Mesenchymal stem cell (in vitro differentiated cells and primary cell): ENCODE data around the gene RASGEF1C.

Source experiments
- DNase-seq: peaks from one replicate; pipeline ENCODE4 v3.0.0-alpha.2; 2013
- H2AFZ ChIP-seq: one replicate; pipeline ENCODE4 v1.6.1; 2013; ENCODE audit warnings: low read depth, mild to moderate bottlenecking, control low read depth, inconsistent platforms, low read length, moderate library complexity
- H2AK5ac ChIP-seq: 2 replicates; pipeline ENCODE4 v1.6.1; 2013; ENCODE audit warnings: low read length, moderate library complexity, mild to moderate bottlenecking, inconsistent platforms; ENCODE audit not compliant: severe bottlenecking
- H2BK120ac ChIP-seq: one replicate; pipeline ENCODE4 v1.6.1; 2013; ENCODE audit warnings: low read depth, mild to moderate bottlenecking, inconsistent platforms, low read length, moderate library complexity
- H2BK12ac ChIP-seq, 2 experiments: one replicate each; pipeline ENCODE4 v1.6.1; 2013; ENCODE audit warnings: inconsistent platforms in 2 of 2, low read length in 2 of 2, mild to moderate bottlenecking in 2 of 2, moderate library complexity in 2 of 2, control low read depth in 1 of 2
- H2BK15ac ChIP-seq: one replicate; pipeline ENCODE4 v1.6.1; 2013; ENCODE audit warnings: mild to moderate bottlenecking, low read depth, inconsistent platforms; ENCODE audit not compliant: poor library complexity, severe bottlenecking
- H2BK5ac ChIP-seq: 2 replicates; pipeline ENCODE4 v1.6.1; 2013; ENCODE audit warnings: low read depth, mild to moderate bottlenecking, low read length, control low read depth, inconsistent platforms; ENCODE audit not compliant: poor library complexity, severe bottlenecking
- H3K14ac ChIP-seq, 2 experiments: one replicate each; pipeline ENCODE4 v1.6.1; 2013; ENCODE audit warnings: inconsistent platforms in 2 of 2, low read length in 2 of 2, control low read depth in 1 of 2, mild to moderate bottlenecking in 1 of 2, moderate library complexity in 1 of 2
- H3K18ac ChIP-seq, 2 experiments: one replicate each; pipeline ENCODE4 v1.6.1; 2013; ENCODE audit warnings: inconsistent platforms in 2 of 2, low read length in 2 of 2, control low read depth in 1 of 2, low read depth in 1 of 2, mild to moderate bottlenecking in 1 of 2
- H3K23ac ChIP-seq, 2 experiments: one replicate each; pipeline ENCODE4 v1.6.1; 2013; ENCODE audit warnings: inconsistent platforms in 2 of 2, low read length in 2 of 2, mild to moderate bottlenecking in 2 of 2, moderate library complexity in 2 of 2, control low read depth in 1 of 2
- H3K27ac ChIP-seq: 2 replicates; pipeline ENCODE4 v1.5.1; 2013; ENCODE audit warnings: mild to moderate bottlenecking, moderate library complexity, low read length, control low read depth, inconsistent platforms; ENCODE audit not compliant: poor library complexity, severe bottlenecking
- H3K27me3 ChIP-seq, 2 experiments: 2 replicates each; pipeline versions ENCODE4 v1.6.1 to v1.7.0; 2013; ENCODE audit warnings: low read length in 2 of 2, mild to moderate bottlenecking in 2 of 2, moderate library complexity in 2 of 2, control low read depth in 1 of 2, inconsistent platforms in 1 of 2; ENCODE audit not compliant: control insufficient read depth in 1 of 2, insufficient read depth in 1 of 2
- H3K36me3 ChIP-seq, 2 experiments: 2 replicates each; pipeline versions ENCODE4 v1.6.1 to v1.7.0; 2013; ENCODE audit warnings: low read length in 2 of 2, control low read depth in 1 of 2, inconsistent platforms in 1 of 2, low read depth in 1 of 2, mild to moderate bottlenecking in 1 of 2; ENCODE audit not compliant: insufficient read depth in 2 of 2, control insufficient read depth in 1 of 2
- H3K4ac ChIP-seq, 2 experiments: one replicate each; pipeline ENCODE4 v1.6.1; 2013; ENCODE audit warnings: inconsistent platforms in 2 of 2, low read length in 2 of 2, mild to moderate bottlenecking in 2 of 2, moderate library complexity in 2 of 2, control low read depth in 1 of 2, low read depth in 1 of 2
- H3K4me1 ChIP-seq: 2 replicates; pipeline ENCODE4 v1.6.1; 2013; ENCODE audit warnings: low read depth, low read length, control low read depth; ENCODE audit not compliant: control insufficient read depth, insufficient read depth
- H3K4me2 ChIP-seq: 2 replicates; pipeline ENCODE4 v1.6.1; 2013; ENCODE audit warnings: low read length, mild to moderate bottlenecking, inconsistent platforms; ENCODE audit not compliant: poor library complexity, severe bottlenecking
- H3K4me3 ChIP-seq, 2 experiments: 2 replicates each; pipeline versions ENCODE4 v1.5.1 to v1.7.0; 2013; ENCODE audit warnings: low read length in 2 of 2, mild to moderate bottlenecking in 2 of 2, control low read depth in 1 of 2, low read depth in 1 of 2; ENCODE audit not compliant: insufficient read depth in 1 of 2
- H3K79me1 ChIP-seq: replicated peaks from 2 replicates; pipeline ENCODE4 v1.6.1; 2013; ENCODE audit warnings: mild to moderate bottlenecking, control low read depth, low read length, inconsistent platforms; ENCODE audit not compliant: poor library complexity, severe bottlenecking
- H3K9ac ChIP-seq: 2 replicates; pipeline ENCODE4 v1.7.0; 2013; ENCODE audit warnings: mild to moderate bottlenecking, low read length, moderate library complexity
- H3K9me3 ChIP-seq: 2 replicates; pipeline ENCODE4 v1.7.0; 2013; ENCODE audit warnings: mild to moderate bottlenecking, low read length; ENCODE audit not compliant: control insufficient read depth
- H4K8ac ChIP-seq: one replicate; pipeline ENCODE4 v1.6.1; 2013; ENCODE audit warnings: inconsistent platforms, mild to moderate bottlenecking, low read length, moderate library complexity
- H4K91ac ChIP-seq: one replicate; pipeline ENCODE4 v1.6.1; 2013; ENCODE audit warnings: mild to moderate bottlenecking, low read length, inconsistent platforms
- WGBS: methylation state at CpG from one replicate; pipeline ENCODE4 v1.1.7; 2013; ENCODE audit warnings: mixed read lengths; 5-methylcytosine and 5-hydroxymethylcytosine counted together

The RASGEF1C gene

DNA sequence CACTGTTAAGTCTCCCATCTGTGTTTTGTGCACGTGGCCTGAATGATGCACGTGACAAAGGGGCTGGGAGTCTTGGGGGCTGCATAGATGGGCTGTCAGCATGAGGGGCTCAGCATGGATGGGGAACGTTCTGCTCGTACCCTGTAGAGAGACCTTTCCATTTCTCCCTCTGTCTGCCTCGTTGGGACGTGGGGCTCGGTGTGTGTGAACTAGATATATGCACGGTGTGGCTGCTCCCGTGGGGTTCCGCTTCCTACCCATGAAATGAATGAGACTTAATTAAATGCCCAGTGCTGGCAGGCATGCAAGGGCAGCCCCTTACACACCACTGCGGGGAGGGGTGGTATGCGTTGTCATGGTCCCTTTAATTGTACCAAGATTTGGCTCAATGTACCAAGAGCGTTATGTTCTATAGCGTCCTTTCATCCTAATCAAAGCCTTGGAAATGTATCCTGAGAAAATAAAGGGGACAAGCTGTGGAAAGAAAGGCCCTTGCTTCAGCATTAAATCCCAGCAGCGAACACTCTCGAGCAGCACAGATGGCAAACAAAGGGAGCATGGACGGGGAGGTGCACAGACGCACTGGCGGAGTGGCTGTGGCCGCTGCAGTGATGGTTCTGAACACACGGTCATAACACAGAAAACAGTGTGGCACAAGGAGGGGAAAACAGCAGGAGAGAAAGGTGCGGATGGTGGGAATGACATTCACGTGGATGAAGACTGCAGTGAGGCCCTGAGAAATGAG is 66.8 kb downstream of the RASGEF1C start:
- Histone ChIP-seq H4K91ac (no peak overlapping the region), H2AK5ac (no peak overlapping the region), H2BK5ac (no peak overlapping the region), H3K4me2 (no peak overlapping the region), H4K8ac (no peak overlapping the region), H3K4me3 (no peak overlapping the region), H3K79me1 (no peaks in the 10 kb centered on the region), H3K27me3 (peaks cover 29 to 51% of the 10 kb centered on the region in 2 experiments), H2BK120ac (no peak overlapping the region), H3K9ac (no peak overlapping the region), H3K9me3 (peaks cover 18% of the 10 kb centered on the region), H3K4me1 (peaks cover 2% of the 10 kb centered on the region), H3K4ac (no peak overlapping the region), H2BK15ac (no peak overlapping the region), H2BK12ac (no peak overlapping the region), H3K27ac (no peak overlapping the region), H3K23ac (no peak overlapping the region), H3K18ac (no peak overlapping the region), H2AFZ (no peak overlapping the region), H3K14ac (no peak overlapping the region), H3K36me3 (no peaks in the 10 kb centered on the region)
- WGBS: 82% methylated on average over 23 of the region's 23 CpGs
- DNase-seq: no peak

DNA sequence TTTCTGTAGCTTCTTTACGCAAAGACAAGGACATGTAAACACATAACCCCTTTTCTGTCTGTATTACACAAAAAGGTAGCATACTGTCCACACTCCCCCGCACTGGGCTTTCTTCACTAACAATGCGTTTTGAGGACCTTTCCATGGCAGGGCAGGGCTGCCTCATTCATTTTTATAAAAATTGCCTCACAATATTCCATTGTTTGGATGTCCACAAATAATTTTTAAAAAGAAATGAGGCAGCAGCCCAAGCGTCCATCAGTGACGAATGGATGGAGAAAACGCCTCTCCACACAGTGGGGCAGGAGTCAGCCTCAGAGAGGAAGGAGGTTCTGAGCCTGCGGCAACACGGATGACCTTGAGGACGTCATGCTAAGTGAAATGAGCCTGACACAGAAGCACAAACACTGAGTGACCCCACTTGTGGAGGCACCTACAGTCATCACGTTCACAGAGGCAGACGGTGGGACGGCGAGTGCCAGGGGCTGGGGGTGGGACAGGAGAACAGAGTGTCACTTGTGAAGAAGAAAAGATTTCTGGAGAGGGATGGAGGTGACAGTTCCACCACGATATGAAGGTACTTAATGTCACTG is 67.8 kb downstream of the RASGEF1C start:
- H3K4me2 ChIP-seq: no peak overlapping the region
- H2BK5ac ChIP-seq: no peak overlapping the region
- 80% methylated on average over 13 of the region's 14 CpGs for WGBS
- H3K27me3 ChIP-seq: peaks cover 29 to 54% of the 10 kb centered on the region in 2 experiments
- H3K14ac ChIP-seq: no peak overlapping the region
- no peak overlapping the region for H2BK15ac ChIP-seq
- no peaks in the 10 kb centered on the region for H3K79me1 ChIP-seq
- H2BK12ac ChIP-seq: no peak overlapping the region
- no peak overlapping the region for H3K23ac ChIP-seq
- H3K4me3 ChIP-seq: no peak overlapping the region
- H2AFZ ChIP-seq: no peak overlapping the region
- H3K4me1 ChIP-seq: peaks cover 2% of the 10 kb centered on the region
- no peaks in the 10 kb centered on the region for H3K36me3 ChIP-seq
- H3K9ac ChIP-seq: no peak overlapping the region
- H3K4ac ChIP-seq: no peak overlapping the region
- H3K9me3 ChIP-seq: peaks cover 9% of the 10 kb centered on the region
- H2AK5ac ChIP-seq: no peak overlapping the region
- no peak overlapping the region for H2BK120ac ChIP-seq
- H3K18ac ChIP-seq: no peak overlapping the region
- no peak overlapping the region for H3K27ac ChIP-seq
- H4K8ac ChIP-seq: no peak overlapping the region
- no peak for DNase-seq
- H4K91ac ChIP-seq: no peak overlapping the region

DNA sequence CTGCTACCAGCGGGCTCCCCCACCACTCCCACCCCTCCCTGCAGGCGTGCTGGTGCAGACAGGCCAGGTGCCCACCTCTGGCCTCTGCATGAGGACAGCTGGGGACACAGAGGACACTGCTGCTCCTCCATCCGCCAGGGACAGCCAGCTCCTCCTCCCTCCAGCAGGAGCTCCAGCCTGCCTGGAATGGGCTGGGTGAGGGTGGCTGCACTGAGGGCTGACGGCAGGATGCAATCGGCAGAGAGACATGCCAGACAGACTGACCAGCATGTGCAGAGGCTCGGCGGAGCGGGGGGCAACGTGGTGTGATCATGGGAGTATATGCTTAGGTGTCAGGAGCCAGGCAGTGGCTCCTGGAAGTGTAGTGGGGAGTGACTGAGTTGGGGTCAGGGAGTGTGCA is 68.4 kb downstream of the RASGEF1C start:
- H3K27me3 ChIP-seq: peaks cover 29 to 54% of the 10 kb centered on the region in 2 experiments
- H2BK5ac ChIP-seq: no peak overlapping the region
- H3K4me3 ChIP-seq: no peak overlapping the region
- no peak overlapping the region for H2BK15ac ChIP-seq
- H2BK12ac ChIP-seq: no peak overlapping the region
- no peaks in the 10 kb centered on the region for H3K36me3 ChIP-seq
- no peak overlapping the region for H4K91ac ChIP-seq
- peaks cover 5% of the 10 kb centered on the region for H3K4me1 ChIP-seq
- no peak overlapping the region for H4K8ac ChIP-seq
- no peaks in the 10 kb centered on the region for H3K79me1 ChIP-seq
- no peak overlapping the region for H2AK5ac ChIP-seq
- 72% methylated on average over 9 of the region's 9 CpGs for WGBS
- no peak overlapping the region for H3K4ac ChIP-seq
- no peak overlapping the region for H2BK120ac ChIP-seq
- H3K14ac ChIP-seq: peak overlapping the region in 1 of 2 experiments; percentile 38
- no peak overlapping the region for H3K4me2 ChIP-seq
- H3K9me3 ChIP-seq: peaks cover 3% of the 10 kb centered on the region
- H3K18ac ChIP-seq: no peak overlapping the region
- no peak for DNase-seq
- no peak overlapping the region for H3K23ac ChIP-seq
- no peak overlapping the region for H3K9ac ChIP-seq
- no peak overlapping the region for H3K27ac ChIP-seq
- H2AFZ ChIP-seq: no peak overlapping the region

DNA sequence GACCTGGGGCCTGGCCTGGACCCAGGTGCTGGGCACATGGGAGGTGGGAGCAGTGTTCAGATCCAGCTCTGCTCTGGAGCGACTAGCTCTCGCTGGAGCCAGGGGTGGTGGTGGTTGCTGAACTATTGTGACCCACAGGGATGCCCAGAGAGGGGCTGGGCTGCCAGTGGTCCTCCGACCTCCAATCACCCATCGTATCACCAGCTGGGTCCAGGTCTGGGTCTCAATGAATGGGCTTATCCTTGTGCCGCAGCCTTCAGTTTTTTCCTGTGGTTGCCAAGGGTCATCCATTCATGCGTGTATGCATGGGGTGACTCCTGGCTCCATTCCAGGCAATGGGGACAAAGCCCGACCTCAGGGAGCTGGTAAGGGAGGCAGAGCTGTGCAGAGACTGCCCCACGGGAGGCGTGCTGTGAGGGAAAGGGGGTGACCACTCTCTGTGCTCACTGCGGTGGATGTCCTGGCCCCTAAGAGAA is 68.9 kb downstream of the RASGEF1C start:
- Histone ChIP-seq H4K8ac (no peak overlapping the region), H2BK120ac (no peak overlapping the region), H3K4me2 (no peak overlapping the region), H3K14ac (no peak overlapping the region), H2BK12ac (no peak overlapping the region), H3K79me1 (no peaks in the 10 kb centered on the region), H3K4me1 (peaks cover 10% of the 10 kb centered on the region), H2AK5ac (no peak overlapping the region), H2BK15ac (no peak overlapping the region), H3K4ac (no peak overlapping the region), H2AFZ (no peak overlapping the region), H3K27me3 (peaks cover 29 to 54% of the 10 kb centered on the region in 2 experiments), H4K91ac (no peak overlapping the region), H3K9me3 (no peaks in the 10 kb centered on the region), H3K23ac (no peak overlapping the region), H3K27ac (no peak overlapping the region), H2BK5ac (no peak overlapping the region), H3K9ac (no peak overlapping the region), H3K18ac (no peak overlapping the region), H3K36me3 (no peaks in the 10 kb centered on the region), H3K4me3 (peak overlapping the region in 1 of 2 experiments; percentile 3)
- 76% methylated on average over 9 of the region's 10 CpGs for WGBS
- no peak for DNase-seq
